HepG2 (cell line): ENCODE results near the gene CCDC57. TPM values are rescaled to one million over a fixed set of nuclear protein-coding genes. Genes with fewer than 3 reads are reported as not detected.

ENCODE experiments used
- BCL6 ChIP-seq: IDR thresholded peaks from 2 replicates; pipeline ENCODE4 v1.6.1; 2016; ENCODE audit warnings: missing genetic modification reagents, missing compliant biosample characterization
- CENPT ChIP-seq: sonication (generic); formaldehyde crosslinking; IDR thresholded peaks from 2 replicates; pipeline ENCODE4 v1.8.0; 2022; ENCODE audit warnings: low read depth, mild to moderate bottlenecking, moderate library complexity, missing genetic modification reagents
- GABPB1 ChIP-seq: IDR thresholded peaks from 2 replicates; pipeline ENCODE4 v1.6.1; 2016; ENCODE audit warnings: mild to moderate bottlenecking, missing genetic modification reagents, moderate library complexity, missing compliant biosample characterization
- HDAC1 ChIP-seq: sonication (generic); formaldehyde crosslinking; IDR thresholded peaks from 2 replicates; pipeline ENCODE4 v1.5.1; 2020; ENCODE audit warnings: mild to moderate bottlenecking, missing genetic modification reagents
- HIVEP1 ChIP-seq: sonication (generic); formaldehyde crosslinking; IDR thresholded peaks from 2 replicates; pipeline ENCODE4 v1.4.0; 2020; ENCODE audit warnings: mild to moderate bottlenecking, missing genetic modification reagents
- LRRFIP1 ChIP-seq: sonication (generic); formaldehyde crosslinking; conservative IDR thresholded peaks from 2 replicates; pipeline ENCODE4 v1.4.0; 2020; ENCODE audit warnings: missing genetic modification reagents
- MAX ChIP-seq: IDR thresholded peaks from 2 replicates; pipeline ENCODE4 v1.6.1; 2012; ENCODE audit warnings: inconsistent platforms
- MLLT10 ChIP-seq: sonication (generic); formaldehyde crosslinking; IDR thresholded peaks from 2 replicates; pipeline ENCODE4 v1.4.0; 2020; ENCODE audit warnings: missing genetic modification reagents
- NCOR1 ChIP-seq: fragments of 200-600 bp; sonication (generic); IDR thresholded peaks from 2 replicates; pipeline ENCODE4 v1.7.0; 2017; ENCODE audit warnings: antibody characterized with exemption, low read length, borderline replicate concordance
- NR2F2 ChIP-seq: IDR thresholded peaks from 2 replicates; pipeline ENCODE4 v1.6.1; 2012; ENCODE audit warnings: low read depth, inconsistent platforms, borderline replicate concordance
- PAX8 ChIP-seq: sonication (generic); formaldehyde crosslinking; IDR thresholded peaks from 2 replicates; pipeline ENCODE4 v1.8.0; 2022; ENCODE audit warnings: mild to moderate bottlenecking, missing genetic modification reagents, borderline replicate concordance
- SALL1 ChIP-seq: sonication (generic); formaldehyde crosslinking; IDR thresholded peaks from 2 replicates; pipeline ENCODE4 v1.8.0; 2022; ENCODE audit warnings: mild to moderate bottlenecking, missing genetic modification reagents
- SMAD1 ChIP-seq: sonication (generic); formaldehyde crosslinking; IDR thresholded peaks from 2 replicates; pipeline ENCODE4 v1.4.0; 2020; ENCODE audit warnings: missing genetic modification reagents, low read depth, mild to moderate bottlenecking, borderline replicate concordance
- SP140L ChIP-seq: sonication (generic); formaldehyde crosslinking; IDR thresholded peaks from 2 replicates; pipeline ENCODE4 v1.4.0; 2020; ENCODE audit warnings: missing genetic modification reagents, borderline replicate concordance
- TERF1 ChIP-seq: sonication (generic); formaldehyde crosslinking; IDR thresholded peaks from 2 replicates; pipeline ENCODE4 v1.8.0; 2022; ENCODE audit warnings: mild to moderate bottlenecking, missing genetic modification reagents, moderate library complexity
- YEATS4 ChIP-seq: sonication (generic); formaldehyde crosslinking; IDR thresholded peaks from 2 replicates; pipeline ENCODE4 v1.4.0; 2020; ENCODE audit warnings: missing genetic modification reagents, borderline replicate concordance
- ZC3H13 ChIP-seq: sonication (generic); formaldehyde crosslinking; IDR thresholded peaks from 2 replicates; pipeline ENCODE4 v1.8.1; 2023; ENCODE audit warnings: mild to moderate bottlenecking, missing genetic modification reagents, moderate library complexity
- ZFP41 ChIP-seq: sonication (generic); formaldehyde crosslinking; IDR thresholded peaks from 2 replicates; pipeline ENCODE4 v1.4.0; 2020; ENCODE audit warnings: mild to moderate bottlenecking, missing genetic modification reagents, borderline replicate concordance
- ZNF121 ChIP-seq: sonication (generic); formaldehyde crosslinking; IDR thresholded peaks from 2 replicates; pipeline ENCODE4 v1.5.0; 2020; ENCODE audit warnings: mild to moderate bottlenecking, missing genetic modification reagents
- ZNF18 ChIP-seq: sonication (generic); formaldehyde crosslinking; IDR thresholded peaks from 2 replicates; pipeline ENCODE4 v1.8.0; 2022; ENCODE audit warnings: mild to moderate bottlenecking, missing genetic modification reagents; ENCODE audit not compliant: insufficient replicate concordance
- ZNF256 ChIP-seq: sonication (generic); formaldehyde crosslinking; conservative IDR thresholded peaks from 2 replicates; pipeline ENCODE4 v1.4.0; 2020; ENCODE audit warnings: missing genetic modification reagents
- ZNF44 ChIP-seq: sonication (generic); formaldehyde crosslinking; IDR thresholded peaks from 2 replicates; pipeline ENCODE4 v1.5.1; 2020; ENCODE audit warnings: mild to moderate bottlenecking, missing genetic modification reagents
- ZNF549 ChIP-seq: sonication (generic); formaldehyde crosslinking; IDR thresholded peaks from 2 replicates; pipeline ENCODE4 v1.5.0; 2020; ENCODE audit warnings: missing genetic modification reagents
- ZNF564 ChIP-seq: sonication (generic); formaldehyde crosslinking; IDR thresholded peaks from 2 replicates; pipeline ENCODE4 v1.8.1; 2023; ENCODE audit warnings: mild to moderate bottlenecking, missing genetic modification reagents
- ZNF674 ChIP-seq: sonication (generic); formaldehyde crosslinking; IDR thresholded peaks from 2 replicates; pipeline ENCODE4 v1.5.0; 2020; ENCODE audit warnings: low read depth, mild to moderate bottlenecking, missing genetic modification reagents
- ZNF782 ChIP-seq: sonication (generic); formaldehyde crosslinking; IDR thresholded peaks from 2 replicates; pipeline ENCODE4 v1.4.0; 2020; ENCODE audit warnings: missing genetic modification reagents, mild to moderate bottlenecking, borderline replicate concordance
- ZSCAN9 ChIP-seq: IDR thresholded peaks from 2 replicates; pipeline ENCODE4 v1.6.1; 2016; ENCODE audit warnings: borderline replicate concordance
- polyA plus RNA-seq, 8 experiments: library from polyadenylated mRNA; depleted of rRNA in 3 of 8; stranded (reverse) in 7 of 8; unstranded in 1 of 8; fragments of >200 nt; fragmentation: Illumina TruSeq in 4 of 8; extraction: Trizol in 4 of 8; gene quantifications; 2 replicates each; pipeline versions ENCODE4 v1.2.1 to v1.2.3, GENCODE V29; 2011 to 2016; ENCODE audit warnings: low read depth in 4 of 8, missing spikeins in 1 of 8, mixed read lengths in 1 of 8; ENCODE audit not compliant: insufficient read depth in 1 of 8
- total RNA-seq, 5 experiments: library from RNA; depleted of rRNA; stranded (reverse); fragments of >200 nt; fragmentation: Illumina TruSeq; extraction: Trizol; gene quantifications; 2 replicates each; pipeline ENCODE4 v1.2.3, GENCODE V29; 2016; ENCODE audit warnings: low read depth in 1 of 5

CCDC57 gene
- total and polyA plus RNA-seq, 2 of the 13 experiments (the other 11 are each of a cell fraction or from before 2014, with no cell fraction given): 59.3 to 59.9 TPM

- TF ChIP-seq LRRFIP1 (CRISPR knock-in tag) (no peak), MAX (0 out of 2 replicates have a peak, but pooled peaks have one; percentile 52), NR2F2 (no peak), CENPT (CRISPR knock-in tag) (no peak), SMAD1 (CRISPR knock-in tag) (no peak), TERF1 (CRISPR knock-in tag) (no peak), ZC3H13 (CRISPR knock-in tag) (peak; percentile 80; the same call in 1 of the 2 replicates), NCOR1 (no peak), PAX8 (CRISPR knock-in tag) (no peak), YEATS4 (CRISPR knock-in tag) (no peak; the same call in 1 of the 2 replicates), ZNF564 (CRISPR knock-in tag) (no peak; the same call in 1 of the 2 replicates), ZNF674 (CRISPR knock-in tag) (no peak), MLLT10 (CRISPR knock-in tag) (no peak), ZNF44 (CRISPR knock-in tag) (no peak), ZNF782 (CRISPR knock-in tag) (no peak), HIVEP1 (CRISPR knock-in tag) (peak; percentile 56; the same call in 1 of the 2 replicates), ZNF256 (CRISPR knock-in tag) (no peak), ZFP41 (CRISPR knock-in tag) (no peak), BCL6 (0 out of 2 replicates have a peak, but pooled peaks have one; percentile 51), SALL1 (CRISPR knock-in tag) (0 out of 2 replicates have a peak, but pooled peaks have one; percentile 54), ZNF18 (CRISPR knock-in tag) (no peak), ZSCAN9 (no peak), SP140L (CRISPR knock-in tag) (no peak), GABPB1 (CRISPR knock-in tag) (peak; percentile 89), ZNF121 (CRISPR knock-in tag) (no peak), HDAC1 (CRISPR knock-in tag) (peak; percentile 32; the same call in 1 of the 2 replicates), ZNF549 (CRISPR knock-in tag) (0 out of 2 replicates have a peak, but pooled peaks have one; percentile 22)
Measured at GRCh38 chr17:82228278-82228841, 15.7 kb upstream of the CCDC57 start (continued).
